WTC11 (cell line): ENCODE measurements around the gene TMEM272. TPM values are rescaled to one million over a fixed set of nuclear protein-coding genes. Genes with fewer than 3 reads are reported as not detected.

Source experiments
- ATAC-seq: fragments of 200-7000 bp; cut with Tn5 transposase; 2 replicates; pipeline ENCODE4 v1.10.0; 2021; ENCODE audit warnings: mild to moderate bottlenecking, moderate library complexity
- CTCF ChIA-PET: fragments of 300-600 bp; sonication (Branson Sonifier 250); formaldehyde crosslinking; loops from one replicate; lab custom pipeline; 2021; ENCODE audit warnings: antibody characterized with exemption; lab: Charles Lee
- POLR2A ChIA-PET: fragments of 350-600 bp; sonication (Branson Sonifier 250); formaldehyde crosslinking; loops from one replicate; lab custom pipeline; 2021; ENCODE audit warnings: antibody characterized with exemption; lab: Charles Lee
- DNase-seq: peaks from one replicate; pipeline ENCODE4 v3.0.0; 2021; ENCODE audit warnings: low spot score
- H3K27ac Mint-ChIP-seq: 2 replicates; pipeline ENCODE4 v1.8.0; 2021; ENCODE audit warnings: mixed read lengths
- H3K27me3 Mint-ChIP-seq: 2 replicates; pipeline ENCODE4 v1.8.0; 2021; ENCODE audit warnings: low read depth, mild to moderate bottlenecking, moderate library complexity, mixed read lengths
- H3K36me3 Mint-ChIP-seq: 2 replicates; pipeline ENCODE4 v1.8.0; 2021; ENCODE audit warnings: mixed read lengths
- H3K4me1 Mint-ChIP-seq: 2 replicates; pipeline ENCODE4 v1.8.0; 2022; ENCODE audit warnings: mixed read lengths
- H3K4me3 Mint-ChIP-seq: 2 replicates; pipeline ENCODE4 v1.8.0; 2021; ENCODE audit warnings: mild to moderate bottlenecking, moderate library complexity, mixed read lengths
- H3K9me3 Mint-ChIP-seq: 2 replicates; pipeline ENCODE4 v1.8.0; 2021; ENCODE audit warnings: mixed read lengths
- FOXJ3 ChIP-seq: sonication (generic); formaldehyde crosslinking; IDR thresholded peaks from 2 replicates; pipeline ENCODE4 v1.9.0; 2021; ENCODE audit warnings: missing genetic modification reagents, mild to moderate bottlenecking, borderline replicate concordance
- FOXK1 ChIP-seq: sonication (generic); formaldehyde crosslinking; IDR thresholded peaks from 2 replicates; pipeline ENCODE4 v1.8.0; 2022; ENCODE audit warnings: mild to moderate bottlenecking, moderate library complexity, missing genetic modification reagents
- GTF2I ChIP-seq: fragments of 250-450 bp; sonication (Bioruptor Pico); conservative IDR thresholded peaks from 2 replicates; pipeline ENCODE4 v1.4.0; 2021; ENCODE audit warnings: mild to moderate bottlenecking
- JAZF1 ChIP-seq: fragments of 250-450 bp; sonication (Bioruptor Pico); IDR thresholded peaks from 2 replicates; pipeline ENCODE4 v1.9.0; 2021; ENCODE audit warnings: moderate library complexity, mild to moderate bottlenecking, inconsistent platforms
- MYBL2 ChIP-seq: sonication (generic); formaldehyde crosslinking; IDR thresholded peaks from 2 replicates; pipeline ENCODE4 v1.8.1; 2023; ENCODE audit warnings: mild to moderate bottlenecking, moderate library complexity, missing genetic modification reagents
- NFYB ChIP-seq: sonication (generic); formaldehyde crosslinking; conservative IDR thresholded peaks from 2 replicates; pipeline ENCODE4 v1.8.0; 2022; ENCODE audit warnings: low read depth, missing genetic modification reagents
- PRRX2 ChIP-seq: fragments of 250-450 bp; sonication (Bioruptor Pico); IDR thresholded peaks from 2 replicates; pipeline ENCODE4 v1.8.0; 2021; ENCODE audit warnings: mild to moderate bottlenecking
- SOX15 ChIP-seq: fragments of 250-450 bp; sonication (Bioruptor Pico); IDR thresholded peaks from 2 replicates; pipeline ENCODE4 v1.9.0; 2021; ENCODE audit warnings: mild to moderate bottlenecking
- TCF7 ChIP-seq: sonication (generic); formaldehyde crosslinking; IDR thresholded peaks from 2 replicates; pipeline ENCODE4 v1.8.0; 2022; ENCODE audit warnings: mild to moderate bottlenecking, low read depth, missing genetic modification reagents, moderate library complexity
- ZNF121 ChIP-seq: sonication (generic); formaldehyde crosslinking; IDR thresholded peaks from 2 replicates; pipeline ENCODE4 v1.8.0; 2023; ENCODE audit warnings: missing genetic modification reagents
- ZNF671 ChIP-seq: fragments of 250-450 bp; sonication (Bioruptor Pico); IDR thresholded peaks from 2 replicates; pipeline ENCODE4 v1.8.0; 2021; ENCODE audit warnings: mild to moderate bottlenecking
- total RNA-seq: library from RNA; stranded (reverse); gene quantifications from 3 replicates; pipeline ENCODE4 v1.2.3, GENCODE V29; 2021
- TF ChIP-seq, protein P1 (sequence below): sonication (generic); formaldehyde crosslinking; IDR thresholded peaks from 2 replicates; pipeline ENCODE4 v1.8.0; 2022; ENCODE audit warnings: mild to moderate bottlenecking, missing genetic modification reagents
- TF ChIP-seq, protein P2 (sequence below): sonication (generic); formaldehyde crosslinking; IDR thresholded peaks from 2 replicates; pipeline ENCODE4 v1.8.1; 2022; ENCODE audit warnings: mild to moderate bottlenecking, moderate library complexity, missing genetic modification reagents
- TF ChIP-seq, protein P3 (sequence below): sonication (generic); formaldehyde crosslinking; IDR thresholded peaks from 2 replicates; pipeline ENCODE4 v1.8.0; 2022; ENCODE audit warnings: mild to moderate bottlenecking, missing genetic modification reagents
- TF ChIP-seq, protein P4 (sequence below): sonication (generic); formaldehyde crosslinking; IDR thresholded peaks from 2 replicates; pipeline ENCODE4 v1.8.0; 2022; ENCODE audit warnings: mild to moderate bottlenecking, missing genetic modification reagents
- TF ChIP-seq, protein P5 (sequence below): sonication (generic); formaldehyde crosslinking; conservative IDR thresholded peaks from 2 replicates; pipeline ENCODE4 v1.8.1; 2022; ENCODE audit warnings: mild to moderate bottlenecking, missing genetic modification reagents
- TF ChIP-seq, protein P6 (sequence below): sonication (generic); formaldehyde crosslinking; IDR thresholded peaks from 2 replicates; pipeline ENCODE4 v1.8.0; 2022; ENCODE audit warnings: missing genetic modification reagents
- TF ChIP-seq, protein P7 (sequence below): sonication (generic); formaldehyde crosslinking; IDR thresholded peaks from 2 replicates; pipeline ENCODE4 v1.8.1; 2023; ENCODE audit warnings: mild to moderate bottlenecking, missing genetic modification reagents, moderate library complexity
- TF ChIP-seq, protein P8 (sequence below): sonication (generic); formaldehyde crosslinking; IDR thresholded peaks from 2 replicates; pipeline ENCODE4 v1.8.0; 2022; ENCODE audit warnings: mild to moderate bottlenecking, missing genetic modification reagents

The TMEM272 gene
- total RNA-seq, 1 experiment from 2014 or later = not detected

DNA sequence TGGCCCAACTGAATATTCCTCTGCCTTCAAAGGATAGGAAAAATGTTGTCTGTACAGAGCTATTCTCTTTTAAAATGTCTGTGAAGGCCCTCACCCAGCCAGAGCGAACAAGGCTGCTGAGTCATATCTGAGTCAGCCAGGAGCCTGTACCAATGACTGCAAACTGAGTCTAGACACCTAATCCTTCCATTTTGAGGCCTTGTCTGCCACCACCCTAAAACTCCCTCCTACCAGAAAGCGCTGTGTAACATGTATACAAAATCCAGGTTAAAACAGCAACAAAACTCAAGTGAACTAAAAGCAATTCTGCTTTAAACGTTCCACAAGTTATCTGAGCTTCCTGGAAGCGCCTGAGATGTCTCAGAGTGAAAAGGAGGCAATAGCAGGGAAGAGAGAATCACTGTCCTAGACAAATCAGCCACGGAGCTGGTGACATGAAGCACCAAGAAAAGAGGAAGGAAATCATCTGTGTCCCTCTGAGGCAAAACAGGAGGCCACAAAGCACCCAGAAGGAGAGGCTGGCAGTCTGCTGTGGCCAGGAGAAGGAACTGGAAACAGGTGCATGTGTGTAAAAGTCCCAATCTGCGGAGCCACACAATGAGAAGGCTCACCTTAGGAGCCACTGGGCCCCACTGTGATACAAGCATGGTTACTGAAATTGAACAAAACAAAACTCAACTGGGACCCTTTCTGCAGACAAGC lies 51.3 kb downstream of the TMEM272 start:
- Mint-ChIP-seq H3K27ac (no peak overlapping the region), H3K4me1 (peaks cover 15% of the 10 kb centered on the region), H3K4me3 (no peak overlapping the region), H3K27me3 (no peaks in the 10 kb centered on the region), H3K36me3 (no peaks in the 10 kb centered on the region), H3K9me3 (no peaks in the 10 kb centered on the region)
- DNase-seq (no peak), ATAC-seq (no peak)
- TF ChIP-seq, protein P1, sequence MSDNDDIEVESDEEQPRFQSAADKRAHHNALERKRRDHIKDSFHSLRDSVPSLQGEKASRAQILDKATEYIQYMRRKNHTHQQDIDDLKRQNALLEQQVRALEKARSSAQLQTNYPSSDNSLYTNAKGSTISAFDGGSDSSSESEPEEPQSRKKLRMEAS (CRISPR knock-in tag) = no peak
- TF ChIP-seq, protein P2, sequence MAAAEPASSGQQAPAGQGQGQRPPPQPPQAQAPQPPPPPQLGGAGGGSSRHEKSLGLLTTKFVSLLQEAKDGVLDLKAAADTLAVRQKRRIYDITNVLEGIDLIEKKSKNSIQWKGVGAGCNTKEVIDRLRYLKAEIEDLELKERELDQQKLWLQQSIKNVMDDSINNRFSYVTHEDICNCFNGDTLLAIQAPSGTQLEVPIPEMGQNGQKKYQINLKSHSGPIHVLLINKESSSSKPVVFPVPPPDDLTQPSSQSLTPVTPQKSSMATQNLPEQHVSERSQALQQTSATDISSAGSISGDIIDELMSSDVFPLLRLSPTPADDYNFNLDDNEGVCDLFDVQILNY (CRISPR knock-in tag) = no peak
- TF ChIP-seq JAZF1 (CRISPR knock-in tag) (no peak), ZNF671 (CRISPR knock-in tag) (no peak), TCF7 (CRISPR knock-in tag) (no peak)
- TF ChIP-seq, protein P3, sequence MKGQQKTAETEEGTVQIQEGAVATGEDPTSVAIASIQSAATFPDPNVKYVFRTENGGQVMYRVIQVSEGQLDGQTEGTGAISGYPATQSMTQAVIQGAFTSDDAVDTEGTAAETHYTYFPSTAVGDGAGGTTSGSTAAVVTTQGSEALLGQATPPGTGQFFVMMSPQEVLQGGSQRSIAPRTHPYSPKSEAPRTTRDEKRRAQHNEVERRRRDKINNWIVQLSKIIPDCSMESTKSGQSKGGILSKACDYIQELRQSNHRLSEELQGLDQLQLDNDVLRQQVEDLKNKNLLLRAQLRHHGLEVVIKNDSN (CRISPR knock-in tag) = no peak
- POLR2A ChIA-PET = no interaction called here
- CTCF ChIA-PET = no interaction called here

DNA sequence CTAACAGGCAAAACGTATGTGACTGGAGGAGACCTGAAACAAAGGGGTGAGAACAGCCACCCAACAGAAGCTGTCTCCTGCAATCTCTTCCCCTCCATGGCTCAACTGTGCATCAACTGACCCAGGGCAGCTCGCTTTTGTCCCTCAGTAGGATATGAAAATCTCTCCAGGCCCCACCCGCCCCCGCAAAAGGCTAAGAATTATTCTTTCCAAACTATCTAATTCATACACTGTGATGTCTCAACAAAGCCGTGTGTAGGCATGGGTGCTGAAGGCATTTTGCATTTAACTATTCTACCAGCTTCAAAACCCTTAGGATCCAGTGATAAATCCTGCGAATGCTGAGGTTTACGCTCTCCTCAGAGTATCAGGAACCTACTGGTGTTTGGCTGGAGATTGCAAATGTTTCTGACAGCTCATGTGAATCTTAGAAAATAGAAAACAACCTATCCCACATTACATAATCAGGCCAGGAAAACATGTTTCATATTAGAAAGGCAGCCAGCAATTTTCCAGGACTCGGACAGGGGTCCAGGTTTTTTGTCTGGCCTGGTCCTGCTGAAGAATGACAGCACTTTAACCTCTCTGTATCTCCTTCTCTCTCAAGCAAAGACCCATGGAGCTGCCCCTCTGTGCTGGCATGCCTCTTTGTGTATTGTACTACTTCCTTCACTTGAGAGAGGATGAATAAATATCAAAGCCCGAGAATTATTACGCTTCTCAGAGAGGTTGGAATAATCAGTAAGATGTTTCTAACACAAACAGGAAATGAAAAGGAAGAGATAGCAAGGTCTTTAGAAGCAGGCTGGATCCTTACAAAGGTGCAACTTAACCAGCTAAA lies 58.3 kb downstream of the TMEM272 start:
- no peak overlapping the region for H3K4me3 Mint-ChIP-seq
- H3K4me1 Mint-ChIP-seq = peaks cover 4% of the 10 kb centered on the region
- ATAC-seq (no peak), DNase-seq (no peak)
- POLR2A ChIA-PET = interaction anchor here (1.3 kb wide), 1 partner anchor 11 kb away, joined by 6 read pairs; no protein-coding TSS in a partner anchor
- no peaks in the 10 kb centered on the region for H3K36me3 Mint-ChIP-seq
- H3K27ac Mint-ChIP-seq = no peak overlapping the region
- H3K9me3 Mint-ChIP-seq = no peaks in the 10 kb centered on the region
- no peaks in the 10 kb centered on the region for H3K27me3 Mint-ChIP-seq
- CTCF ChIA-PET = interaction anchor here (0.5 to 3.0 kb wide), 7 partner anchors 11 to 563 kb away, joined by 3 to 18 read pairs (median 3); no protein-coding TSS in a partner anchor
- no peak for TF ChIP-seq ZNF121 (CRISPR knock-in tag)
- no peak for TF ChIP-seq GTF2I (CRISPR knock-in tag)
- no peak for TF ChIP-seq MYBL2 (CRISPR knock-in tag)
- no peak for TF ChIP-seq FOXJ3 (CRISPR knock-in tag)
- TF ChIP-seq, protein P4, sequence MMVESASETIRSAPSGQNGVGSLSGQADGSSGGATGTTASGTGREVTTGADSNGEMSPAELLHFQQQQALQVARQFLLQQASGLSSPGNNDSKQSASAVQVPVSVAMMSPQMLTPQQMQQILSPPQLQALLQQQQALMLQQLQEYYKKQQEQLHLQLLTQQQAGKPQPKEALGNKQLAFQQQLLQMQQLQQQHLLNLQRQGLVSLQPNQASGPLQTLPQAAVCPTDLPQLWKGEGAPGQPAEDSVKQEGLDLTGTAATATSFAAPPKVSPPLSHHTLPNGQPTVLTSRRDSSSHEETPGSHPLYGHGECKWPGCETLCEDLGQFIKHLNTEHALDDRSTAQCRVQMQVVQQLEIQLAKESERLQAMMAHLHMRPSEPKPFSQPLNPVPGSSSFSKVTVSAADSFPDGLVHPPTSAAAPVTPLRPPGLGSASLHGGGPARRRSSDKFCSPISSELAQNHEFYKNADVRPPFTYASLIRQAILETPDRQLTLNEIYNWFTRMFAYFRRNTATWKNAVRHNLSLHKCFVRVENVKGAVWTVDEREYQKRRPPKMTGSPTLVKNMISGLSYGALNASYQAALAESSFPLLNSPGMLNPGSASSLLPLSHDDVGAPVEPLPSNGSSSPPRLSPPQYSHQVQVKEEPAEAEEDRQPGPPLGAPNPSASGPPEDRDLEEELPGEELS = no peak
- no peak for TF ChIP-seq SOX15 (CRISPR knock-in tag)
- TF ChIP-seq, all 79 proteins: peak for 0

DNA sequence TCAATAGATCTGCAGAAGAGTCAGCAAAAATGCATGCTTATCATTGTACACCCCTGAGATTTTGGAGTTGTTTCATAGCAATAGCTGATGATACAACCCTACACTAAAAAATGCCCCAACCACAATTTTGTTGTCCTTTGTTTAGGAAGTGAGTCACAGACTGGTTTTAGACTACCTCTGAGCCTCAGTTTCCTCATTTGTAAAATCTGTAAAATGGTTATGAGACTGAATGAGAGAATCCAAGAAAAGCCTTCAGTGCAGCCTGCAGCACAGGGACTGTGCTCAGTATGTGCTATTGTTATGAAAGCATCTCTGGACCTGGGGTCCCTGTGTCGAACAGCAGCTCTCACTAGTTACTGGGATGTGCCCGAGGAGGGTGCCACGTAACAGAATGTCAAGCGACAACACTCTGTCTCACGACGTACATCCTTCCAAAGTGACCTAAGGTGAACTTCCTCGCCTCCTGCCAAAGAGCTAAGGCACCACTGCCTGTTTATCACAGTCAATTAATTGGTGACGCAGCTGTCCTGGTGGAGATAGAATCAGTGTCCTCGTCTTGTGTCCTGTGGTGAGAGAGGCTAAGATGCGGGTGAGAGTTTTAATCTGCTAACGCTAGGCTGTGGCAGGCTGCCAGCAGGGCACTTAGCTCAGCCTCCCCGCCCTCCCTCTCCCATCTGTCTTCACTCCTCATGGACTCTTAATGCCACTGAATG lies 59.1 kb downstream of the TMEM272 start:
- H3K9me3 Mint-ChIP-seq = no peaks in the 10 kb centered on the region
- DNase-seq (no peak), ATAC-seq (no peak; the same call in 1 of the 2 replicates)
- no peaks in the 10 kb centered on the region for H3K27me3 Mint-ChIP-seq
- POLR2A ChIA-PET = interaction anchor here (1.3 kb wide), 1 partner anchor 11 kb away, joined by 6 read pairs; no protein-coding TSS in a partner anchor
- no peak overlapping the region for H3K27ac Mint-ChIP-seq
- no peaks in the 10 kb centered on the region for H3K36me3 Mint-ChIP-seq
- H3K4me3 Mint-ChIP-seq = no peak overlapping the region
- CTCF ChIA-PET = interaction anchor here (0.7 to 3.0 kb wide), 6 partner anchors 12 to 562 kb away, joined by 3 to 18 read pairs (median 3); no protein-coding TSS in a partner anchor
- H3K4me1 Mint-ChIP-seq = peaks cover 10% of the 10 kb centered on the region
- TF ChIP-seq, protein P5, sequence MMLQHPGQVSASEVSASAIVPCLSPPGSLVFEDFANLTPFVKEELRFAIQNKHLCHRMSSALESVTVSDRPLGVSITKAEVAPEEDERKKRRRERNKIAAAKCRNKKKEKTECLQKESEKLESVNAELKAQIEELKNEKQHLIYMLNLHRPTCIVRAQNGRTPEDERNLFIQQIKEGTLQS (CRISPR knock-in tag) = no peak
- TF ChIP-seq, protein P6, sequence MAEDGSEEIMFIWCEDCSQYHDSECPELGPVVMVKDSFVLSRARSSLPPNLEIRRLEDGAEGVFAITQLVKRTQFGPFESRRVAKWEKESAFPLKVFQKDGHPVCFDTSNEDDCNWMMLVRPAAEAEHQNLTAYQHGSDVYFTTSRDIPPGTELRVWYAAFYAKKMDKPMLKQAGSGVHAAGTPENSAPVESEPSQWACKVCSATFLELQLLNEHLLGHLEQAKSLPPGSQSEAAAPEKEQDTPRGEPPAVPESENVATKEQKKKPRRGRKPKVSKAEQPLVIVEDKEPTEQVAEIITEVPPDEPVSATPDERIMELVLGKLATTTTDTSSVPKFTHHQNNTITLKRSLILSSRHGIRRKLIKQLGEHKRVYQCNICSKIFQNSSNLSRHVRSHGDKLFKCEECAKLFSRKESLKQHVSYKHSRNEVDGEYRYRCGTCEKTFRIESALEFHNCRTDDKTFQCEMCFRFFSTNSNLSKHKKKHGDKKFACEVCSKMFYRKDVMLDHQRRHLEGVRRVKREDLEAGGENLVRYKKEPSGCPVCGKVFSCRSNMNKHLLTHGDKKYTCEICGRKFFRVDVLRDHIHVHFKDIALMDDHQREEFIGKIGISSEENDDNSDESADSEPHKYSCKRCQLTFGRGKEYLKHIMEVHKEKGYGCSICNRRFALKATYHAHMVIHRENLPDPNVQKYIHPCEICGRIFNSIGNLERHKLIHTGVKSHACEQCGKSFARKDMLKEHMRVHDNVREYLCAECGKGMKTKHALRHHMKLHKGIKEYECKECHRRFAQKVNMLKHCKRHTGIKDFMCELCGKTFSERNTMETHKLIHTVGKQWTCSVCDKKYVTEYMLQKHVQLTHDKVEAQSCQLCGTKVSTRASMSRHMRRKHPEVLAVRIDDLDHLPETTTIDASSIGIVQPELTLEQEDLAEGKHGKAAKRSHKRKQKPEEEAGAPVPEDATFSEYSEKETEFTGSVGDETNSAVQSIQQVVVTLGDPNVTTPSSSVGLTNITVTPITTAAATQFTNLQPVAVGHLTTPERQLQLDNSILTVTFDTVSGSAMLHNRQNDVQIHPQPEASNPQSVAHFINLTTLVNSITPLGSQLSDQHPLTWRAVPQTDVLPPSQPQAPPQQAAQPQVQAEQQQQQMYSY = no peak
- no peak for TF ChIP-seq FOXK1 (CRISPR knock-in tag)
- TF ChIP-seq NFYB = no peak
- no peak for TF ChIP-seq PRRX2 (CRISPR knock-in tag)
- TF ChIP-seq, protein P7, sequence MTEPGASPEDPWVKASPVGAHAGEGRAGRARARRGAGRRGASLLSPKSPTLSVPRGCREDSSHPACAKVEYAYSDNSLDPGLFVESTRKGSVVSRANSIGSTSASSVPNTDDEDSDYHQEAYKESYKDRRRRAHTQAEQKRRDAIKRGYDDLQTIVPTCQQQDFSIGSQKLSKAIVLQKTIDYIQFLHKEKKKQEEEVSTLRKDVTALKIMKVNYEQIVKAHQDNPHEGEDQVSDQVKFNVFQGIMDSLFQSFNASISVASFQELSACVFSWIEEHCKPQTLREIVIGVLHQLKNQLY (CRISPR knock-in tag) = no peak
- TF ChIP-seq SOX15 (CRISPR knock-in tag) = no peak
- TF ChIP-seq, protein P8, sequence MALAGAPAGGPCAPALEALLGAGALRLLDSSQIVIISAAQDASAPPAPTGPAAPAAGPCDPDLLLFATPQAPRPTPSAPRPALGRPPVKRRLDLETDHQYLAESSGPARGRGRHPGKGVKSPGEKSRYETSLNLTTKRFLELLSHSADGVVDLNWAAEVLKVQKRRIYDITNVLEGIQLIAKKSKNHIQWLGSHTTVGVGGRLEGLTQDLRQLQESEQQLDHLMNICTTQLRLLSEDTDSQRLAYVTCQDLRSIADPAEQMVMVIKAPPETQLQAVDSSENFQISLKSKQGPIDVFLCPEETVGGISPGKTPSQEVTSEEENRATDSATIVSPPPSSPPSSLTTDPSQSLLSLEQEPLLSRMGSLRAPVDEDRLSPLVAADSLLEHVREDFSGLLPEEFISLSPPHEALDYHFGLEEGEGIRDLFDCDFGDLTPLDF (CRISPR knock-in tag) = no peak
